SHP77 (cell line): ENCODE data around the gene MGST1.
"Not testable (repeated sequence)": the region's sequence is repeated elsewhere in the genome, so short reads cannot be mapped to it uniquely, and the experiment has no call there.

Experiments
- DNase-seq, 2 experiments: peaks; one replicate each; lab custom pipeline; 2025; lab: John Stamatoyannopoulos, UW

MGST1 gene

GRCh38 chr12:16352481-16352880 lies 5.0 kb downstream of the MGST1 start:
- no peak for DNase-seq

GRCh38 chr12:16358878-16359277 lies 11.4 kb downstream of the MGST1 start:
- no peak for DNase-seq

DNA sequence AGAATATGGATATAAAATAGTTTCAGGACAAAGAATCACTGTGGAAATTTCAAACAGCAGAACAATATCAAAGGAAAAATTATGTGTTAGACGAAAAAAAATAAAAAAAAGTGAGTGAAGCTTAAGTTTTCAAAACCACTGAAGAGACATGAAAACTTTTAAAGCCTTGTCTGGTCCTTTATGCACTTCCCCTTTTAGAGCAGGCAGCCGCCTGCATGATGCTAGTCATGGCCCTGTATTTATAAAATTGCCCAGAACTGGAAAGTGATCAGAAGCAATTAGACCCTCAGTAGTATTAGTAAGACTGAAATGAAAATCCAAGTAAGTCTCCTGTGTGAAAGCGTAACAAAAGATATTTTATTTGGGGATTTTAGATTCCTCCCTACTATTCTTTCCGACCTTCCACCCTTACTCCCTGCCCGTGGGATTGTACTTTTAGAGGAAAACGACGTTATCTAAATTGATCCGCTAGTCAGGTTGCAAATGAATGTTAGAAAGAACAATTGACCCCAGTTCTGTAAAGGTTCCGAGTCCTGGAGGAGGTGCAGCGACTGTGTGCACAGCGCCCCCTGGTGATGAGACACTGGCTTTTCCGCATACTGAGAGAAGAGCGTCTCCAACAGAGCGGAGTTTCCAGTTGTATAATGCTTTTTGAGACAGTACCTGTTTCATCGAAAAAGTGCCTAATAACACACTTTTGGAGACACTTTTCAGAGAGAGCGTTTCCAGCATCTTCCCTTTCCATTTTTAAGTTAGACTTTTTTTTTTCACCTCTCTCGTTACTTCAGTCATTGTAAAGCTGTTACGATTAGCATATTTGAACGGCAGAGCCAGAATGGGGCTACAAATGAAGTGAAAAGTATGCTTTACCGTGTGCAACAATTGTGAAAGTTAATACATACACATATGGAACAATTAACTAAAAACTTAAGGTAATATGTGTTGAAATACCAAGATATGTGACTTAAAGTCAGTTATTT lies 12.4 kb downstream of the MGST1 start:
- DNase-seq = peak in 1 of 2 experiments; percentile 13

GRCh38 chr12:16361142-16361783 lies 13.8 kb downstream of the MGST1 start:
- DNase-seq = no peak

- DNase-seq = no peak
These were observed 15.1 kb downstream of the MGST1 start for GRCh38 chr12:16362550-16362949.

DNA sequence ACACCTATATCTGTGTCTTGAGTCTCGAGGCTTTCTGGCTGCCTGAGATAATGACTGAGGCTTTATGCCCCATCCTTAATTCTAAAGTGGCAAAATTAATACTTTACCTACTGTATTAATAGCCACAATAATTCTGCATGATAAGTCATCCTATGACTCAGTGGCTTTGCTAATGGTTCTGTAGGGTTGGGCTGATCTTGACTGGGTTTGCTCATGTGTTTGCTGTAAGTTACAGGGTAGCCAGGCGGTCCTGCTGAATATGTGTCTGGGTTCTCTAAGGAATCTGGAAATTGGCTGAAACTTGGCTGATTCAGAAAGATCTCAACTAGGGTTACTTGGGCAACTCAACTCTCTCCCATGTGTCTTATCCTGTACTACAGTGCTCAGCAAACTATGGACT lies 21.7 kb downstream of the MGST1 start:
- no peak for DNase-seq

DNA sequence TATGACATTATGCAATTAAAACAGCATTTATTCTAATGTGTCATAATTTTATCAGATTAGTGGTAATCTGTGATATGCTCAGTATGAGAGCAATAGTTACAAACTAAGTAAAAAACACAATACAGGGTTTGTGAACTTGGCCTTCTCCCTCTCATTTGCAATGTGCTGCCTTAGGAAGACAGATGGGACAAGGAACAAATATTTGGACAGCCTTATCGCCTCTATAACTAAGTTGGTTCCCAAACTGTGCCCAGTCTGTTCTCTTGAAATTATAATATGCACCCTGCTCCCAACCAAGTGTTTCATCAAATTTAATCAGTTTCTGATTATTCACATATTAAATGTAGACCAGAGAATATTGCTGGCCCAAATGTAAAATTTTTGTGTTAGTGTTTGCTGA lies 22.7 kb downstream of the MGST1 start:
- DNase-seq = no peak

- not testable (repeated sequence) for DNase-seq
These were observed 35.3 kb downstream of the MGST1 start for GRCh38 chr12:16382652-16383312.

DNA sequence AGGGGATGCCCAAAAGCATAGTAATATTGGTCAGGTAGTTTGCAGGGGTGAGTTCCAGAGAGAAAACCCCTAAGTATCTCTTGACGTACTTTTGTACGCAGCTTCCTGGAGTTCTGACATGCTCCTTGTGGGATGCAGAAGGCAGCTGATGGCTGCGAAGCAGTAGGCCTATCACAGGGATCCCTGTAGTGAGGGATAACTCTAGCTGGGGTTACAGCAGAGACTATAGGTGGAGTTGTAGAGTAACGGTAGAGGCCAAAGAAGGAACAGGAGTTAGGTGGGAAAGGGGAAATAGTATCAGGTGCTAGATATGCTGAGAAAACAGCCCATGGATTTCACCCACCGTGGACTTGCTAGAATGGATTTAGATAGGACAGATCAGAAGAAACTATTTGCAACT lies 37.3 kb downstream of the MGST1 start:
- DNase-seq = no peak

DNA sequence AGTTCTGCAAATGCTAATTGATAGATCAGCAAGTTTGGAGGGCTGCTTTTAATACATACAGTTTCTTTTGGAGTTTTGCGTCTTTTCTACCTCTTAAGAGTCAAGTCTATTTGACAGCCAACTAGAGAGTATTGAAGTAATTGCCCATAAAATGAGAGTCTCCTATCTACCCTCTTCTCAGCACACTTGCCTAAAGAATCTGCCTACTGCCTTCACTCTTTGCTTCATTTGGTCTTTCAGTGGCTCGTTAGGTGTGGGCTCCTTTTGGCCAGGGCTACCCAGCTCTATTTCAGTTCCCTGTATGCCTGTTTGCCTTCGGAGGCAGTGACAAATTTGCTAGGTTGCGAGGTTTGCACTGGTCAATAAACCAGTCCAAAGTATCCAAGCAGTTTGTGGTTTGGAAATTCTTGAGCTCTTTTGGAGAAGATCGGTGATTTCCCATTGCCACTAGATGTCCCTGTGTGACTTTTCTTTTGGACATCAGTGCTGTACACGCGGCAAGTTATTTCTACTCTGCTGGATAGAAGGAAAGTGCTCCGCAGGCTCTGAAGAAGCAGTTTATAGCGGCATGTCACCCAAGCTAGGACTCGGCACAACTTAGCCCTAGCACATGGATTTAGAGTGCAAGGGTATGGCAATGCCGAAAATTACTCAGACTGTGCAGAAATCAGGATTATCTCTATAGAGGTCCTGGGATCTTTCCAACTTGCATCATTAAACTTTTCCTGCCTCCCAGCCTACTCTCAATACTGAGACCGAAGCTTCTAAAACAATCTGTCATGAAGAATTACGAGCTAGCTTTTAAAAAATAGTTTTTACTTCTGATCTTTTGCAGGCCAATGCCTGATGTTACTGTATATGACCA lies 38.6 kb downstream of the MGST1 start:
- DNase-seq = peak; percentile 11 to 12

DNA sequence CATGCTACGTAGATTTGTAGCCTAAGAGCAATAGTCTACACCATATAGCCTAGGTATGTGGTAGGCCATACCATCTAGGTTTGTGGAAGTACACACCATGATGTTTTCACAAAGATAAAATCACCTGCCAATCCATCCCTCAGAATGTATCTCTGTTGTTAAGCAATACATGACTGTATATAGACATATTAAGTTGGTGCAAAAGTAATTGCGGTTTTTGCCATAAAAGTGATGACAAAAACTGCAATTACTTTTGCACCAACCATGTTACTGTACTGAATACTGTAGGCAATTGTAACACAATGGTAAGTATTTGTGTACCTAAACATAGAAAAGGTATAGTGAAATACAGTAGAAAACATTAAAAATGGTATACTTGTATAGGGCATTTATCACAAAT lies 40.5 kb downstream of the MGST1 start:
- DNase-seq = no peak

- no peak for DNase-seq
These were observed 42.1 kb downstream of the MGST1 start for GRCh38 chr12:16389594-16389993.

DNA sequence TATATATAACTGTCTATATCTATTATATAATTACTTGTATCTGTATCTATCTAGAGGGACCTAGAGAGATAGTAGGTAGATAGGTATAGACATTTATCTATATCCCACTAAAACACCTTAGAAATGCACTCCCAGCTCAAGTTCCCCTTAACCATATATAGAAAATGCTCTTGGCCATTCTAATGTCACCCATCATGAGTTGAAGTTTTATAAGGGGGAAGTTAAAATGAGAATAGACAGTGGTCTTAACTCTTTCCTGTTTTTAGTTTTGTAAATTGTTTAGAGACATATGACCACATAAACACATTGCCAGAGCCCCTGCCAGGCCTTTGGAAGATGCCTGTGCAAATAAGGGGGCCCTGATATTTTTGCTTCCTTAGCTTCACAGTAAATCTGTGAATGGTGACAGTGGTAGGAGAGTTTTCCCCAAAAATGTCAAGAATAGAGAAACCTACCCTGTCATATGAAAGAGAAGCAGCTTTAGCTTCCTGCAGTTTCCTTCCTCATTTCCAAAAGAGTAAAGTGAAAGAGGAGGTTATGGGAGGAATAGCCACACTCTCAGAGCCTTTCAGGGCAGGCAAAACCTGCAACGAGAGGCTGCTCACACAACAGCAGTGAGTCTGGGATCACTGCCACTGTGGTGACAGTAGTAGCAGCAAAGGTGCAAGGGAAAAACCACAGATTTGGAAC lies 45.5 kb downstream of the MGST1 start:
- no peak for DNase-seq

DNA sequence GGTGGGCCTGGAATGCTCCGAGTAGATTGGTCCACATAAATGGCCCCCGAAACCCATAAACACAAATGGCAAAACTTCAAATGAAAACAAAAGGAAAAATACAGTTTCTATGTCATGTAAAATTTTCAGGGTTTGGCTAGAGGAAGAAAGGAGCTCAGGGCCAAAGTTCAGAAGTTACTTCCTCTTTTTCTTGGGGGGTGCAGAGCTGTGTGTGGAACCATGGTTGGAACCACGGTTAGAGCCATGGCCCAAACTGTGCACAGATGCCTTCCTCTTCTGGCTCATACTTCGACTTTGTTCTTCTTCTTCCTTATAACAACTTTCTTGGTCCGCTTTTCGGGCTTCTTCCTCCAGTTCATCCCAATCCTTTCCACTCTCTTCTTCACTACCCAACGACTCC lies 51.7 kb downstream of the MGST1 start:
- DNase-seq = no peak

- DNase-seq = not testable (repeated sequence)
These were observed 54.4 kb downstream of the MGST1 start for GRCh38 chr12:16401835-16402234.

DNA sequence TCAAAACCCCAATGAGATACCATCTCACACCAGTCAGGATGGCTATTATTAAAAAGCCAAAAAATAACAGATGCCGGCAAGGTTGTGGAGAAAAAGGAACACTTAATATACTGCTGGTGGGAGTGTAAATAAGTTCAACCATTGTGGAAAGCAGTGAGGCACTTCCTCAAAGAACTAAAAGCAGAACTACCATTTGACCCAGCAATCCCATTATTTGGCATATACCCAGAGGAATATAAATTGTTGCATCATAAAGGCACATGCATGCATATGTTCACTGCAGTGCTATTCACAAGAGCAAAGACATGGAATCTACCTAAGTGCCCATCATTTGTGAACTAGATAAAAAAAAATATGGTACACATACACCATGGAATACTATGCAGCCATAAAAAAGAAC lies 59.9 kb downstream of the MGST1 start:
- no peak for DNase-seq
